ENCODE results near the gene IL17REL.
A peak's percentile ranks its signal among the peaks of the same experiment; 100 is the strongest.

Gene IL17REL

DNA sequence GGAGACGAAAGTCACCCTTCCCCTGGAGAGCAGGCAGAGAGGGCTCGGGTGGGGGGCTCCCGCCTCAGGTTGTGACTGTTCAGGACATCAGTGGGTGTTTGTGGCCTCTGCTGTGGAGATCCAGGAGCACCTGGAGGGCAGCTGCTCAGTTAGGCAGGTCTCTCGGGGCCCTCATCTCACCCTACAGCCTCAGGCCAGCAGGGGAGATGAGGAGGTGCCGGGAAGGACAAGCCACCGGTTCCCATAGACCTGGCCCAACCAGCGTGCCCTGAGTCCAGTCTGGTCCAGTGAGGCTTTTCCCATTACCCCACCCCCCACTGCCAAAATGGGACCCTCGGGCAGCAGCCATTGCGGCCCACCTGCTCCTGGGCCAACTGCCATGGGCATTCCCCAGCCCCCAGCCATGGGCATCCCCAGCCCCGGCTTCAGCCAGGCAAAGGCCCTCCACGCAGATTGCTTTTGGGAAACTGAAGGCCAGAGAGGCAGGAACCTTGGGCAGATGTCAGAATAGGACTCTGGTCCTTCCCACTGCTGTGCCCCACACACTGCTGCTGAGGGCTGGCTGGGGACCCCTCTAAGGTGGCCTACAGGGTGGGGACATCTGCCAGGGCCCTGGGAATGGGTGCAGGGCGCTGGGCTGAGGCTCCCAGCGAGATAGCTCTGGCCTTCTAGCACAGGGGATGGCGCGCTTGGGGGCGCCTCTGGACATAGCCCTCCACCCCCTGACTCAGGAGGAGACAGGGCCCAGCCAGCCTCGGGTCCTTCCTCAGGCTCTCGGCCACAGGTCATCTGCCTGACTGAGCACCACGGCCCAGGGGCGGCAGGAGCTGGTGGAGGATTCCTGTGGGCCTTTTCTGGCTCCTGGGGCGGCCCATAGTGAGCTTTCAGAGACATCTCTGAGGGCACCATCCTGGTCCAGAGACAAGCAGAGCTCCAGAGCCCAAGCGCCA, 47.2 kb downstream of the IL17REL start:
- no peak overlapping the region for H3K4me3 Mint-ChIP-seq
- H3K4me1 Mint-ChIP-seq = peaks cover 7% of the 10 kb centered on the region
- H3K9me3 Mint-ChIP-seq = no peaks in the 10 kb centered on the region
- TF ChIP-seq, protein P1, sequence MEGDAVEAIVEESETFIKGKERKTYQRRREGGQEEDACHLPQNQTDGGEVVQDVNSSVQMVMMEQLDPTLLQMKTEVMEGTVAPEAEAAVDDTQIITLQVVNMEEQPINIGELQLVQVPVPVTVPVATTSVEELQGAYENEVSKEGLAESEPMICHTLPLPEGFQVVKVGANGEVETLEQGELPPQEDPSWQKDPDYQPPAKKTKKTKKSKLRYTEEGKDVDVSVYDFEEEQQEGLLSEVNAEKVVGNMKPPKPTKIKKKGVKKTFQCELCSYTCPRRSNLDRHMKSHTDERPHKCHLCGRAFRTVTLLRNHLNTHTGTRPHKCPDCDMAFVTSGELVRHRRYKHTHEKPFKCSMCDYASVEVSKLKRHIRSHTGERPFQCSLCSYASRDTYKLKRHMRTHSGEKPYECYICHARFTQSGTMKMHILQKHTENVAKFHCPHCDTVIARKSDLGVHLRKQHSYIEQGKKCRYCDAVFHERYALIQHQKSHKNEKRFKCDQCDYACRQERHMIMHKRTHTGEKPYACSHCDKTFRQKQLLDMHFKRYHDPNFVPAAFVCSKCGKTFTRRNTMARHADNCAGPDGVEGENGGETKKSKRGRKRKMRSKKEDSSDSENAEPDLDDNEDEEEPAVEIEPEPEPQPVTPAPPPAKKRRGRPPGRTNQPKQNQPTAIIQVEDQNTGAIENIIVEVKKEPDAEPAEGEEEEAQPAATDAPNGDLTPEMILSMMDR (IDR thresholded peaks at IDR 0.05; ENCODE audit: unreplicated experiment in 3 of 3) = no peak
- peaks cover 2% of the 10 kb centered on the region for H3K27me3 Mint-ChIP-seq (ENCODE audit: low read depth)
- peaks cover 6% of the 10 kb centered on the region for H3K36me3 Mint-ChIP-seq (ENCODE audit: low read depth)
- no peak overlapping the region for H3K27ac Mint-ChIP-seq

GRCh38 chr22:49964136-49965090, 48.2 kb downstream of the IL17REL start:
- no peaks in the 10 kb centered on the region for H3K9me3 Mint-ChIP-seq
- no peaks in the 10 kb centered on the region for H3K27me3 Mint-ChIP-seq (ENCODE audit: low read depth)
- TF ChIP-seq, protein P1 (IDR thresholded peaks at IDR 0.05; ENCODE audit: unreplicated experiment in 3 of 3) = no peak
- H3K27ac Mint-ChIP-seq = no peak overlapping the region
- H3K36me3 Mint-ChIP-seq (ENCODE audit: low read depth) = peaks cover 6% of the 10 kb centered on the region
- peaks cover 6% of the 10 kb centered on the region for H3K4me1 Mint-ChIP-seq
- H3K4me3 Mint-ChIP-seq = peak overlapping the region; percentile 71 to 88 (median 78)

DNA sequence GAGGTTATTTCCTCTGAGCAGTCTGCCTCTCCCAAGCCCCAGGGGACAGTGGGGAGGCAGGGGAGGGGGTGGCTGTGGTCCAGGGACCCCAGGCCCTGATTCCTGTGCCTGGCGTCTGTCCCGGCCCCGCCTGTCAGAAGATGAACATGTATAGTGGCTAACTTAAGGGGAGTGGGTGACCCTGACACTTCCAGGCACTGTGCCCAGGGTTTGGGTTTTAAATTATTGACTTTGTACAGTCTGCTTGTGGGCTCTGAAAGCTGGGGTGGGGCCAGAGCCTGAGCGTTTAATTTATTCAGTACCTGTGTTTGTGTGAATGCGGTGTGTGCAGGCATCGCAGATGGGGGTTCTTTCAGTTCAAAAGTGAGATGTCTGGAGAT, 48.9 kb downstream of the IL17REL start:
- Mint-ChIP-seq H3K4me3 (peak overlapping the region; percentile 71 to 88 (median 78)), H3K36me3 (ENCODE audit: low read depth) (peaks cover 6% of the 10 kb centered on the region), H3K27ac (peak overlapping the region; percentile 44 to 61 (median 45)), H3K4me1 (peaks cover 6% of the 10 kb centered on the region), H3K9me3 (no peaks in the 10 kb centered on the region), H3K27me3 (ENCODE audit: low read depth) (no peaks in the 10 kb centered on the region)
- TF ChIP-seq, protein P1 (IDR thresholded peaks at IDR 0.05; ENCODE audit: unreplicated experiment in 3 of 3) = no peak

DNA sequence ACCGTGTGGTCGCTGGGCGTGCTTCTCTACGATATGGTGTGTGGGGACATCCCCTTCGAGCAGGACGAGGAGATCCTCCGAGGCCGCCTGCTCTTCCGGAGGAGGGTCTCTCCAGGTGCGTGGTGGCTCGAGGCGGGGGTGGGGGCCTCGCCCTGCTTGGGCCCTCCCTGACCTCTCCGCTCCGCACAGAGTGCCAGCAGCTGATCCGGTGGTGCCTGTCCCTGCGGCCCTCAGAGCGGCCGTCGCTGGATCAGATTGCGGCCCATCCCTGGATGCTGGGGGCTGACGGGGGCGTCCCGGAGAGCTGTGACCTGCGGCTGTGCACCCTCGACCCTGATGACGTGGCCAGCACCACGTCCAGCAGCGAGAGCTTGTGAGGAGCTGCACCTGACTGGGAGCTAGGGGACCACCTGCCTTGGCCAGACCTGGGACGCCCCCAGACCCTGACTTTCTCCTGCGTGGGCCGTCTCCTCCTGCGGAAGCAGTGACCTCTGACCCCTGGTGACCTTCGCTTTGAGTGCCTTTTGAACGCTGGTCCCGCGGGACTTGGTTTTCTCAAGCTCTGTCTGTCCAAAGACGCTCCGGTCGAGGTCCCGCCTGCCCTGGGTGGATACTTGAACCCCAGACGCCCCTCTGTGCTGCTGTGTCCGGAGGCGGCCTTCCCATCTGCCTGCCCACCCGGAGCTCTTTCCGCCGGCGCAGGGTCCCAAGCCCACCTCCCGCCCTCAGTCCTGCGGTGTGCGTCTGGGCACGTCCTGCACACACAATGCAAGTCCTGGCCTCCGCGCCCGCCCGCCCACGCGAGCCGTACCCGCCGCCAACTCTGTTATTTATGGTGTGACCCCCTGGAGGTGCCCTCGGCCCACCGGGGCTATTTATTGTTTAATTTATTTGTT, 49.6 kb downstream of the IL17REL start:
- peaks cover 6% of the 10 kb centered on the region for H3K36me3 Mint-ChIP-seq (ENCODE audit: low read depth)

More for the DNA sequence above, 49.6 kb downstream of the IL17REL start:
- Mint-ChIP-seq H3K27me3 (ENCODE audit: low read depth) (no peaks in the 10 kb centered on the region), H3K9me3 (no peaks in the 10 kb centered on the region), H3K27ac (peak overlapping the region; percentile 45 to 83 (median 73)), H3K4me3 (peak overlapping the region; percentile 78 to 88 (median 85)), H3K4me1 (peaks cover 6% of the 10 kb centered on the region)
- TF ChIP-seq, protein P1 (IDR thresholded peaks at IDR 0.05; ENCODE audit: unreplicated experiment in 3 of 3) = no peak
